GM15510 (cell line): ENCODE results near the gene ZNF419.

ENCODE experiments used
- POLR2A ChIP-seq: IDR thresholded peaks from 3 replicates; pipeline ENCODE4 v1.6.1; 2011; ENCODE audit warnings: borderline replicate concordance; ENCODE audit not compliant: insufficient read length; ENCODE audit errors: extremely low read depth

The ZNF419 gene

GRCh38 chr19:57487477-57488298 lies at the start of gene ZNF419:
ZNF419 (plus strand) TSS chr19:57487750; CDS start chr19:57487951, 201 bp downstream.
- peak; percentile 64 for TF ChIP-seq POLR2A

GRCh38 chr19:57437931-57438330 lies 49.6 kb upstream of the ZNF419 start:
- no peak for TF ChIP-seq POLR2A

- TF ChIP-seq POLR2A: no peak
These were observed 48.6 kb upstream of the ZNF419 start for GRCh38 chr19:57438925-57439324.

GRCh38 chr19:57441979-57442752 lies 45.4 kb upstream of the ZNF419 start:
- TF ChIP-seq POLR2A: no peak

- no peak for TF ChIP-seq POLR2A
These were observed 44.3 kb upstream of the ZNF419 start for GRCh38 chr19:57443121-57443696.

- TF ChIP-seq POLR2A: no peak
These were observed 35.2 kb upstream of the ZNF419 start for GRCh38 chr19:57452307-57452706.

GRCh38 chr19:57465680-57466381 lies 21.7 kb upstream of the ZNF419 start:
- TF ChIP-seq POLR2A: no peak

GRCh38 chr19:57466489-57466888 lies 21.1 kb upstream of the ZNF419 start:
- TF ChIP-seq POLR2A: no peak

GRCh38 chr19:57473646-57474045 lies 13.9 kb upstream of the ZNF419 start:
- no peak for TF ChIP-seq POLR2A

- TF ChIP-seq POLR2A: peak; percentile 29
These were observed 10.2 kb upstream of the ZNF419 start, which contains the start of gene ZNF772 for GRCh38 chr19:57477191-57478008. ZNF772 (minus strand) TSS chr19:57477566; CDS start chr19:57477309, 257 bp downstream.

- peak; percentile 88 for TF ChIP-seq POLR2A
These were observed 12.3 kb downstream of the ZNF419 start, which contains the start of gene ZNF773 for GRCh38 chr19:57499680-57500395. ZNF773 (plus strand) TSS chr19:57499938; CDS start chr19:57500081, 143 bp downstream.

GRCh38 chr19:57506163-57506562 lies 18.6 kb downstream of the ZNF419 start:
- TF ChIP-seq POLR2A: no peak

- TF ChIP-seq POLR2A: no peak
These were observed 23.9 kb downstream of the ZNF419 start for GRCh38 chr19:57511484-57511883.
